GM21576 (cell line): ENCODE measurements around the gene FDXR.

Experiments
- ATAC-seq: cut with Tn5 transposase; IDR thresholded peaks from one replicate; pipeline ENCODE4 v1.9.1; 2021; ENCODE audit warnings: mild to moderate bottlenecking, moderate library complexity; ENCODE audit not compliant: unreplicated experiment

Gene FDXR

GRCh38 chr17:74859459-74860228, 13.2 kb downstream of the FDXR start, which contains the start of gene GRIN2C:
TSS of gene GRIN2C (minus strand) at chr17:74859885. CDS start at chr17:74855092, 4,793 bp downstream.
- ATAC-seq = no peak

GRCh38 chr17:74858672-74859458, 13.9 kb downstream of the FDXR start:
- ATAC-seq = no peak

GRCh38 chr17:74857191-74857590, 15.6 kb downstream of the FDXR start:
- ATAC-seq = no peak

- ATAC-seq = no peak
Measured at GRCh38 chr17:74856112-74856511, 16.7 kb downstream of the FDXR start.

GRCh38 chr17:74855323-74855722, 17.5 kb downstream of the FDXR start:
- ATAC-seq = no peak

GRCh38 chr17:74854792-74855191, 18.0 kb downstream of the FDXR start:
- no peak for ATAC-seq

GRCh38 chr17:74853669-74854068, 19.1 kb downstream of the FDXR start:
- ATAC-seq = no peak

GRCh38 chr17:74853048-74853397, 19.8 kb downstream of the FDXR start:
- ATAC-seq = no peak

GRCh38 chr17:74852237-74853047, 20.4 kb downstream of the FDXR start:
- ATAC-seq = no peak

- no peak for ATAC-seq
Measured at GRCh38 chr17:74851612-74852236, 21.1 kb downstream of the FDXR start.

- no peak for ATAC-seq
Measured at GRCh38 chr17:74850914-74851313, 21.9 kb downstream of the FDXR start.

GRCh38 chr17:74850310-74850709, 22.5 kb downstream of the FDXR start:
- no peak for ATAC-seq

- no peak for ATAC-seq
Measured at GRCh38 chr17:74848656-74849399, 24.0 kb downstream of the FDXR start.

GRCh38 chr17:74846621-74847020, 26.2 kb downstream of the FDXR start:
- ATAC-seq = no peak

- ATAC-seq = no peak
Measured at GRCh38 chr17:74843352-74843627, 29.5 kb downstream of the FDXR start.

GRCh38 chr17:74842599-74843351, 30.0 kb downstream of the FDXR start:
- ATAC-seq = no peak

GRCh38 chr17:74842146-74842598, 30.6 kb downstream of the FDXR start:
- no peak for ATAC-seq

- ATAC-seq = no peak
Measured at GRCh38 chr17:74840989-74841666, 31.7 kb downstream of the FDXR start.
